Measurements from ENCODE around the gene STXBP2.

STXBP2 gene

GRCh38 chr19:7657131-7657751 is 20.3 kb downstream of the STXBP2 start:
- peak; percentile 79 for DNase-seq

GRCh38 chr19:7658219-7658686 is 21.3 kb downstream of the STXBP2 start:
- DNase-seq, result peak; percentile 68

DNA sequence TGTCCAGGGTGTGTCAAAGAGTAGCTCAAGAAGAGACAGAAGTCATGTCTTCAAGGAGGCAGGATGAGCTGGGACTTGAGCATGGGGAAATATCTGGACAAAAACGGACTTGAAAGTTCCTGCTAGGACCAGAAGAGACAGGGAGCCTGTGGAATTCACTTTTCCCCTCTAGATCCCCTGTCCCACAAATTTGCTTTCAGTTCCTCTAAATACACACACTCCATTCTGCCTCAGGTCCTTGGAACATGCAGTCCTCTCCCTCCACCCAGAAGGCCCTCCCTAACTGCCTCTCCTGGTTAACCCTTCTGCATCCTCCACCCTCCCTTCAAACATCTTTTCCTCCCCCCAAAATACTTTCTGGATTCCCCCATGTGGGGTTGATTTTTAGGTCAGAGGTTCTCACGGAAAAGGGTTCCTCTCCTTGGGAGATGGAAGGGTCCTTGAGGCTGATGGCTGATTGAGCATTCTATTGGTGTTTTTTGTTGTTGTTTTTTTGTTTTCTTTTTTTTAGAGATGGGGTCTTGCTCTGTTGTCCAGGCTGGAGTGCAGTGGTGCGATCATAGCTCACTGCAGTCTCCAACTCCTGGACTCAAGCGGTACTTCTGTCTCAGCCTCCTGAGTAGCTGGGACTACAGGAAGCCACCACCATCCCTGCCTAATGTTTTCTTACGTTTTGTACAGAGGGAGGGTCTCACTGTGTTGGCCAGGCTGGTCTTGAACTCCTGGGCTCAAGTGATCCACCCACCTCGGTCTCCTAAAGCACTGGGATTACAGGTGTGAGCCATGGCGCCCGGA is 25.0 kb downstream of the STXBP2 start:
- DNase-seq, result no peak

DNA sequence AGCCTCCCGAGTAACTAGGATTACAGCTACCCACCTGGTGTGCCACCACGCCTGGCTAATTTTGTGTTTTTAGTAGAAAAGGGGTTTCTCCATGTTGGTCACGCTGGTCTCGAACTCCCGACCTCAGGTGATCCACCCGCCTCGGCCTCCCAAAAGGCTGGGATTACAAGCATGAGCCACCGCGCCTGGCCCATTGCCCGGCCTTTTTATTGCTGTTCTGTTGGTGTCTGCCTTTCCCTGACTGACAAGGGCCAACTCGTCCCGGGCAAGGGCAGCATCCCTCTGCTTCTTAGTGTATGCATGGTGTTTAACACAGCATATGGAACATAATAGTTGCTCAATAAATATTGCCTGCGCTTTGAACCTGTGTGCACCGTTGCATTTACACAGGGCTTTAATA is 25.7 kb downstream of the STXBP2 start:
- DNase-seq, result no peak

GRCh38 chr19:7663706-7664105 is 26.8 kb downstream of the STXBP2 start:
- no peak for DNase-seq

- DNase-seq, result no peak
Observed at GRCh38 chr19:7665076-7665475, 28.2 kb downstream of the STXBP2 start.

- DNase-seq, result no peak
Observed at GRCh38 chr19:7668842-7669241, 31.9 kb downstream of the STXBP2 start, which contains the start of gene RETN. Gene RETN, plus strand, starts transcription at chr19:7669049. Its CDS starts 278 bp downstream, at chr19:7669327.

- no peak for DNase-seq
Observed at GRCh38 chr19:7669641-7670040, 32.7 kb downstream of the STXBP2 start.

DNA sequence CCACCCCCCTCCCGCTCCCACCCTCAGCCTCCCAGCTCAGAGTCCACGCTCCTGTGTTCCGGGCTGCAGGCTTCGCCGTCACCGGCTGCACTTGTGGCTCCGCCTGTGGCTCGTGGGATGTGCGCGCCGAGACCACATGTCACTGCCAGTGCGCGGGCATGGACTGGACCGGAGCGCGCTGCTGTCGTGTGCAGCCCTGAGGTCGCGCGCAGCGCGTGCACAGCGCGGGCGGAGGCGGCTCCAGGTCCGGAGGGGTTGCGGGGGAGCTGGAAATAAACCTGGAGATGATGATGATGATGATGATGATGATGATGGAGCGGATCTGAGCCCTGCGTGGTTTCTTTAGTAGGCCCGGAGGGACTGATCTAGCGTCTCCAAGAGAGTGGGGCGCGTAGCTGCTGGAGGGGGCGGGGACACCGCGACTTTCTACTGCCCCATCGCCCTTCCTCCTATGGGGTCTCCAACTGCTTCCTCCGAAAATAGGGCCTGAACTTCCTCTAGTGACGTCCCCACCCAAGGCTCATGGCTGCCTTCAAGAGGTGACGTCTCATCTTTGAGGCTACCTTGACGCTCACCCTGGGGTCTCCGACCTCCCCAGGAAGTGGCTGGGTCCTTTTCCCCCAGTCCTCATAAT is 33.4 kb downstream of the STXBP2 start:
- peak; percentile 65 for DNase-seq

GRCh38 chr19:7670790-7671189 is 33.9 kb downstream of the STXBP2 start:
- DNase-seq, result no peak

GRCh38 chr19:7672522-7672921 is 35.6 kb downstream of the STXBP2 start:
- DNase-seq, result peak; percentile 15

GRCh38 chr19:7674010-7675005 is 37.4 kb downstream of the STXBP2 start:
- DNase-seq, result peak; percentile 76

- DNase-seq, result peak; percentile 36
Observed at GRCh38 chr19:7676376-7676775, 39.5 kb downstream of the STXBP2 start.

DNA sequence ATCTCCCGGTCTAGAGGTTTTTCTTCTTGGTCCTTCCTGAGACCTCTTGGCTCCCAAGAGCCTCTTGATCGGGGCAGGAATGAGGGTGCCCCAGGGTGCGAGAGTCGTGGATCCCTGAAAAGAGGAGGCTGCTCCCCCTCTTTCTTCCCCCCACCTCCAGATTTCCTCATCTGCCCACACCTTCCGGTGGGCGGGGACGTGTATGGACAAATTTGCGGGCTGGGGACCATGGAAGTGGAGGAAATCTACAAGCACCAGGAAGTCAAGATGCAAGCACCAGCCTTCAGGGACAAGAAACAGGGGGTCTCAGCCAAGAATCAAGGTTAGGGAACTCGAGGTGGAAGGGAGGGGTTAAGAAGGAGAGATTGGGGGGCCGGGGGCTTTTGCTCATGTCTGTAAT is 39.9 kb downstream of the STXBP2 start, which contains the start of gene MCEMP1:
Gene MCEMP1 (plus strand): TSS at position 237 of the 400 bp plus-strand sequence. CDS start 31 bp downstream, at position 268.
- DNase-seq, result peak; percentile 28

DNA sequence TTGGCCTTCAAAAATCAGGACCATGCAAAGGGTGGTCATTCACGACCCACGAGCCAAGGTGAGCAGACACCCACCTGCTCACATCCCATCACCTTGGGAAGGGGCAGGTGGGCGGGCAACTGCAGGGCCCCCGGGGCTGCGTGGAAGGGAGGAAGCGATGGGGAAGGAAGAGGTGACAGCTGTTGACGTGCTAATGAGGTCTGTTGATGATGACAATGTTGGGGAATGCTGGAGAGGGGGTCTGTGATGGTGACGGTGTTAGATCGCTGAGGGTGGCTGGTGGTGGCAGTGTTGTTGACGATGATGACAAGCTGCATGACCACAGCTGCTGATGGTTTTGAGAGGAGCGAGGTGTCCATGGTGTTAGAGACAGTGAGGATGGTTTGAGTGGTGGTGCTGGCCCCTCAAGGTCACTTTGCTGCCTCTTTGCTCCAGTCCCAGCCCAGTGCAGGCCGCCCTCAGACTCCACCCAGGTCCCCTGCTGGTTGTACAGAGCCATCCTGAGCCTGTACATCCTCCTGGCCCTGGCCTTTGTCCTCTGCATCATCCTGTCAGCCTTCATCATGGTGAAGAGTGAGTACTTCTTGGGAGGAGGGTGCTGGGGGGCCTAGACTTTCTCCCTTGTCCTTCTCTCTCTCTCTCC is 40.9 kb downstream of the STXBP2 start:
- DNase-seq, result peak; percentile 51

DNA sequence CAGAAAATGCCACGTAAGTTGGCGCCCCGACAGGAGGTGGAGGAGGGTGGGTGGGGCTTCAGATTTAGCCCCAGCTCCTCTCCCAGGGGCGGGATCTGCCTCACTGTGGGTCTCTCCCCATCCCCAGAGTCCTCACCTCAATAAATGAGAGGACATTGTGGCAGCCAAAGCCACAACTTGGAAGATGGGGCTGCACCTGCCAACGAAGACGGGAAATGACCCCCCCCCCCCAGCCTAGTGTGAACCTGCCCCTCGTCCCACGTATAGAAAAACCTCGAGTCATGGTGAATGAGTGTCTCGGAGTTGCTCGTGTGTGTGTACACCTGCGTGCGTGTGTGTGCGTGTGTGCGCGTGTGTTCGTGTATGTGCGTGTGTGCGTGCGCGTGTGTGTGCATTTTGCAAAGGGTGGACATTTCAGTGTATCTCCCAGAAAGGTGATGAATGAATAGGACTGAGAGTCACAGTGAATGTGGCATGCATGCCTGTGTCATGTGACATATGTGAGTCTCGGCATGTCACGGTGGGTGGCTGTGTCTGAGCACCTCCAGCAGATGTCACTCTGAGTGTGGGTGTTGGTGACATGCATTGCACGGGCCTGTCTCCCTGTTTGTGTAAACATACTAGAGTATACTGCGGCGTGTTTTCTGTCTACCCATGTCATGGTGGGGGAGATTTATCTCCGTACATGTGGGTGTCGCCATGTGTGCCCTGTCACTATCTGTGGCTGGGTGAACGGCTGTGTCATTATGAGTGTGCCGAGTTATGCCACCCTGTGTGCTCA is 42.3 kb downstream of the STXBP2 start:
- DNase-seq, result peak; percentile 82

- peak; percentile 13 for DNase-seq
Observed at GRCh38 chr19:7679771-7680605, 43.1 kb downstream of the STXBP2 start.

DNA sequence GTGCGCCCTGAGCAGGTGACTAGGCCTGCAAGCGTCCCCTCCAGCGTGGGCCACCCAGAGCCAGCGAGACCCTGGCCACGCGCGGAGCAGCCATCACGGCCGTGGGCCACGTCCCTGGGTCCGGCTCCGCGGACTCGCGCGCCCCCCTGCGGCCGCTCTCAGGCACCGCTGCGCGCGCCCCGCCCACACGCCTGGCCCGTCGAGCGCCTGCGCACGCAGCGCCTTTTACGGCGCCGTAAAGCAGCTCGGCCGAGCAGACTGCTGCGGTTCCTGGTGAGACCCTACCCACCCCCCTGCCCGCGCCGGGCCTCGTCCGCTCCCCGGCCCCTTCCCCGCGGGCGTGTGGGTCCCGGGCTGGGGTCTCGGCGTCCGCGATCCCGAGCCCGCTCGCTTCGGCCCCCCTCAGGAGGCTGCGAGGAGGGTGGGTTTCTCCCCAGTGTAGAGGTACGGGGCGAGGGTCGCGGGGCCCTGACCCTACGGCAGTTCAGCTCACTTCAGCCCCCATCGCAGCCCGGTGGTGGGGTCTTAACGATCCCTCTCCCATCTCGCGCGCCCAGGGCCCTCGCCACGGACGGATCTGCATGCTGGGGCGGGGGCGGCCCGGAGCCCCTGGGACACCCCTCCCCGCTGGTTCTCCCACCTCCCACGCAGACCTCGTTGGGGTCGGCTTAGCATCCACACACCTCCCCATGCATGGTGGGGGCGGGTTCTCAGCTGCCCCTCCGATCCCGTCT is 43.9 kb downstream of the STXBP2 start, which contains the start of gene TRAPPC5:
Gene TRAPPC5 (plus strand): TSS at position 228 of the 734 bp plus-strand sequence. CDS start 1,421 bp downstream, outside the sequence.
- DNase-seq, result peak; percentile 90

Measured in CD4-positive, alpha-beta T cell treated with Interleukin-15 for 1 hour (primary cell).